ENCODE measurements around the gene RNF224.

GRCh38 chr9:137191691-137192447 is 35.4 kb upstream of the RNF224 start:
- TF ChIP-seq EGR1 (IDR thresholded peaks at IDR 0.05; ENCODE audit: low read depth in 2 of 2) (no peak), JUND (IDR thresholded peaks at IDR 0.05) (no peak), REST (IDR thresholded peaks at IDR 0.05) (no peak), CTCF (IDR thresholded peaks at IDR 0.05; ENCODE audit: low read depth, low read length, missing input control) (no peak), ZBTB33 (IDR thresholded peaks at IDR 0.05) (no peak), SP1 (IDR thresholded peaks at IDR 0.05) (no peak), ATF3 (IDR thresholded peaks at IDR 0.05) (no peak), MAX (IDR thresholded peaks at IDR 0.05) (no peak), RXRA (IDR thresholded peaks at IDR 0.05) (no peak), HNF4A (conservative IDR thresholded peaks at IDR 0.05) (no peak), YY1 (IDR thresholded peaks at IDR 0.05) (no peak)
